HCT116 (cell line): ENCODE data around the gene WDR38. TPM values are rescaled to one million over a fixed set of nuclear protein-coding genes. Genes with fewer than 3 reads are reported as not detected.

ENCODE experiments used
- ATAC-seq: fragments of 200-7000 bp; cut with Tn5 transposase; 2 replicates; pipeline ENCODE4 v1.9.1; 2020; ENCODE audit warnings: mild to moderate bottlenecking, moderate library complexity
- BruUV-seq: library from RNA; stranded (reverse); fragments of 400-500 nt; replicated peaks from 2 replicates; lab custom pipeline; 2021; lab: Mats Ljungman, UMichigan
- CTCF ChIA-PET: fragments of 300-600 bp; sonication (Branson Sonifier 250); formaldehyde crosslinking; loops from one replicate; lab custom pipeline; 2021; ENCODE audit warnings: antibody characterized with exemption; lab: Charles Lee
- POLR2A ChIA-PET: fragments of 300-600, 350-600 bp; sonication (Branson Sonifier 250); formaldehyde crosslinking; loops from one replicate; lab custom pipeline; 2021; ENCODE audit warnings: antibody characterized with exemption; lab: Charles Lee
- RAD21 ChIA-PET, 2 experiments: fragments of 300-600 bp; sonication (Branson Sonifier 250); formaldehyde crosslinking; loops; one replicate each; lab custom pipeline; 2023; ENCODE audit warnings: low total read pairs in 2 of 2; ENCODE audit not compliant: uncharacterized antibody in 2 of 2, unreplicated experiment in 2 of 2, low non-redundant PET in 1 of 2; lab: Charles Lee
- DNase-seq: peaks from one replicate; pipeline ENCODE4 v3.0.0-alpha.2; 2010; ENCODE audit warnings: low read depth, low spot score
- H2AFZ ChIP-seq: fragments of 200-600 bp; shearing (Covaris generic), sonication (generic); 2 replicates; pipeline ENCODE4 v1.6.1; 2017; ENCODE audit warnings: low read depth, mixed run types, mixed read lengths, antibody characterized with exemption, low read length; ENCODE audit not compliant: poor library complexity, severe bottlenecking
- H3K27ac ChIP-seq: 2 replicates; pipeline ENCODE4 v1.5.1; 2012; ENCODE audit warnings: low read depth, low read length
- H3K27me3 ChIP-seq: fragments of 200-600 bp; sonication (generic); 2 replicates; pipeline ENCODE4 v1.6.1; 2016; ENCODE audit warnings: mixed run types, low read length, mixed read lengths; ENCODE audit not compliant: insufficient read depth
- H3K36me3 ChIP-seq, 2 experiments: fragments of 200-500 bp in 1 of 2; fragments of 200-600 bp in 1 of 2; sonication (Bioruptor generic) in 1 of 2; sonication (generic) in 1 of 2; 2 replicates each; pipeline versions ENCODE4 v1.5.1 to v1.6.1; 2014 to 2016; ENCODE audit warnings: low read length in 2 of 2, inconsistent platforms in 1 of 2, mixed read lengths in 1 of 2, mixed run types in 1 of 2; ENCODE audit not compliant: insufficient read depth in 2 of 2, control insufficient read depth in 1 of 2
- H3K4me1 ChIP-seq, 2 experiments: fragments of 200-600 bp in 1 of 2; sonication (generic) in 1 of 2; 2 replicates each; pipeline versions ENCODE4 v1.5.1 to v1.6.1; 2012 to 2017; ENCODE audit warnings: low read length in 2 of 2, inconsistent platforms in 1 of 2, mild to moderate bottlenecking in 1 of 2, mixed read lengths in 1 of 2, mixed run types in 1 of 2, moderate library complexity in 1 of 2; ENCODE audit not compliant: insufficient read depth in 2 of 2, control insufficient read depth in 1 of 2
- H3K4me2 ChIP-seq: fragments of 200-600 bp; sonication (generic); 2 replicates; pipeline ENCODE4 v1.6.1; 2017; ENCODE audit warnings: mixed run types, low read length, mixed read lengths
- H3K4me3 ChIP-seq, 2 experiments: fragments of 200-600 bp in 1 of 2; sonication (generic) in 1 of 2; replicated peaks in 1 of 2; 2 replicates each; pipeline ENCODE4 v1.5.1; 2011 to 2016; ENCODE audit warnings: low read length in 2 of 2, control low read depth in 1 of 2, low read depth in 1 of 2, mild to moderate bottlenecking in 1 of 2, mixed read lengths in 1 of 2, mixed run types in 1 of 2
- H3K79me2 ChIP-seq: fragments of 200-600 bp; sonication (generic); 2 replicates; pipeline ENCODE4 v1.6.1; 2017; ENCODE audit warnings: mild to moderate bottlenecking, mixed run types, low read length, moderate library complexity, mixed read lengths; ENCODE audit not compliant: insufficient read depth
- H3K9ac ChIP-seq: fragments of 200-600 bp; sonication (generic); 2 replicates; pipeline ENCODE4 v1.6.1; 2016; ENCODE audit warnings: low read length, mixed read lengths
- H3K9me2 ChIP-seq: fragments of 200-600 bp; sonication (generic), shearing (Covaris generic); 2 replicates; pipeline ENCODE4 v1.6.1; 2017; ENCODE audit warnings: mixed run types, mild to moderate bottlenecking, moderate library complexity; ENCODE audit not compliant: insufficient read depth
- H3K9me3 ChIP-seq, 2 experiments: fragments of 200-500 bp in 1 of 2; fragments of 200-600 bp in 1 of 2; sonication (Bioruptor generic) in 1 of 2; sonication (generic) in 1 of 2; 2 replicates each; pipeline ENCODE4 v1.6.1; 2014 to 2017; ENCODE audit warnings: low read length in 2 of 2, mixed read lengths in 2 of 2, inconsistent platforms in 1 of 2, low read depth in 1 of 2, mild to moderate bottlenecking in 1 of 2, mixed run types in 1 of 2, moderate library complexity in 1 of 2; ENCODE audit not compliant: control insufficient read depth in 1 of 2, insufficient read depth in 1 of 2
- H4K20me1 ChIP-seq: fragments of 200-600 bp; sonication (generic), shearing (Covaris generic); 2 replicates; pipeline ENCODE4 v1.6.1; 2017; ENCODE audit warnings: mixed run types, mild to moderate bottlenecking, moderate library complexity; ENCODE audit not compliant: insufficient read depth
- ATF3 ChIP-seq: IDR thresholded peaks from 2 replicates; pipeline ENCODE4 v1.6.1; 2012
- CBX3 ChIP-seq: IDR thresholded peaks from 2 replicates; pipeline ENCODE4 v1.6.1; 2012; ENCODE audit warnings: low read depth
- CEBPB ChIP-seq: IDR thresholded peaks from 2 replicates; pipeline ENCODE4 v1.6.1; 2012; ENCODE audit warnings: low read depth
- EGR1 ChIP-seq: IDR thresholded peaks from 2 replicates; pipeline ENCODE4 v1.6.1; 2012; ENCODE audit warnings: low read depth
- JUND ChIP-seq: IDR thresholded peaks from 2 replicates; pipeline ENCODE4 v1.6.1; 2012
- POLR2AphosphoS5 ChIP-seq: IDR thresholded peaks from 2 replicates; pipeline ENCODE4 v1.6.1; 2011; ENCODE audit warnings: mild to moderate bottlenecking, low read depth, low read length, moderate library complexity
- SIN3A ChIP-seq: IDR thresholded peaks from 2 replicates; pipeline ENCODE4 v1.6.1; 2012; ENCODE audit warnings: low read depth
- SP1 ChIP-seq: IDR thresholded peaks from 2 replicates; pipeline ENCODE4 v1.6.1; 2012; ENCODE audit warnings: low read depth
- YY1 ChIP-seq: IDR thresholded peaks from 2 replicates; pipeline ENCODE4 v1.6.1; 2011; ENCODE audit warnings: low read length, low read depth, moderate library complexity, mild to moderate bottlenecking; ENCODE audit not compliant: insufficient replicate concordance; ENCODE audit errors: extremely low read depth
- ZNF274 ChIP-seq: fragments of 200-500 bp; sonication (Bioruptor generic); IDR thresholded peaks from 2 replicates; pipeline ENCODE4 v1.6.1; 2014; ENCODE audit warnings: mild to moderate bottlenecking, low read depth, low read length, inconsistent platforms
- intact Hi-C: fragments of 100-400 bp; cut with micrococcal nuclease; formaldehyde crosslinking; loops from 2 replicates; pipeline ENCODE4 v1.10.0; 2022
- total RNA-seq: library from RNA; stranded (reverse); gene quantifications from one replicate; pipeline ENCODE4 v1.2.1, GENCODE V29; 2021; ENCODE audit not compliant: unreplicated experiment
- TF ChIP-seq, protein P1 (sequence below): IDR thresholded peaks from 2 replicates; pipeline ENCODE4 v1.6.1; 2011; ENCODE audit warnings: mild to moderate bottlenecking, low read length, moderate library complexity; ENCODE audit not compliant: insufficient replicate concordance; ENCODE audit errors: extremely low read depth
- TF ChIP-seq, protein P2 (sequence below), 3 experiments: fragments of 200-600 bp in 1 of 3; sonication (generic) in 1 of 3; IDR thresholded peaks in 2 of 3; conservative IDR thresholded peaks in 1 of 3; 2 replicates each; pipeline ENCODE4 v1.5.1; 2012 to 2017; ENCODE audit warnings: low read depth in 2 of 3, low read length in 2 of 3, antibody characterized with exemption in 1 of 3, borderline replicate concordance in 1 of 3, control low read depth in 1 of 3, mild to moderate bottlenecking in 1 of 3, mixed read lengths in 1 of 3, mixed run types in 1 of 3, moderate library complexity in 1 of 3; ENCODE audit not compliant: insufficient read depth in 1 of 3

Gene WDR38
- total RNA-seq, 1 experiment from 2014 or later, result not detected

DNA sequence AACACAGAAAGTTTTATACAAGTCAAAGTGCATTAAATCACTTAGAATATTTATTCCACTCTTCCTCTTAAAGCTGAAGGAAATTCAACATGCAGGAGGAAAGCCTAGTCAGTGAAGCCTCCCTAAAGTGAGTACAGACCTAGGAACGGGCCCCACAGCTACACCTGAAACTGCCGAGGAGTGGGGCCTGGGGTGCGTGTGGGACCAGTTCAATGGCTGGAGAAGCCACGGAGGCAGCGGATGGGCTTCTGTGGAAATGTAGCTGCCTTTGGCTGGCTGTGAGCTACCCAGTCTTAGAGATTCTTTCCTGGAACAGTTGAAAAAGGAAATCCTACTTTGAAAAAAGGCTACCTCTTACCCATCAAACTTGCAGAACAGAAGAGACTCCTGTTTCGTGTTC is 25.3 kb downstream of the WDR38 start:
- no peak for DNase-seq
- ChIA-PET RAD21 (no interaction called here), CTCF (no interaction called here), POLR2A (interaction anchor here (1.1 kb wide), 1 partner anchor 17 kb away, joined by 3 read pairs; the partner anchor contains the start of genes ARPC5L and RPL35)
- no peaks in the 10 kb centered on the region for H3K9me3 ChIP-seq
- H3K9ac ChIP-seq, result no peak overlapping the region
- H3K27me3 ChIP-seq, result no peaks in the 10 kb centered on the region
- peaks cover 0 to 2% of the 10 kb centered on the region in 2 experiments; a peak in 1 of 4 replicates for H3K4me1 ChIP-seq
- H3K79me2 ChIP-seq, result peaks cover 31% of the 10 kb centered on the region
- no peak overlapping the region for H3K27ac ChIP-seq
- H3K4me3 ChIP-seq, result no peak overlapping the region
- BruUV-seq, result no TSS peak
- intact Hi-C loops, result no loop called here
- H4K20me1 ChIP-seq, result peaks cover 16% of the 10 kb centered on the region
- no peak overlapping the region for H3K4me2 ChIP-seq
- no peak overlapping the region for H2AFZ ChIP-seq
- ATAC-seq, result no peak
- H3K36me3 ChIP-seq, result peaks cover 25 to 41% of the 10 kb centered on the region in 2 experiments; a peak in 3 of 4 replicates
- no peaks in the 10 kb centered on the region for H3K9me2 ChIP-seq
- TF ChIP-seq EGR1 (no peak), YY1 (no peak), JUND (no peak), SIN3A (no peak), CBX3 (no peak), POLR2AphosphoS5 (no peak), ATF3 (no peak), CEBPB (no peak), ZNF274 (no peak), SP1 (no peak)
- TF ChIP-seq, protein P1, sequence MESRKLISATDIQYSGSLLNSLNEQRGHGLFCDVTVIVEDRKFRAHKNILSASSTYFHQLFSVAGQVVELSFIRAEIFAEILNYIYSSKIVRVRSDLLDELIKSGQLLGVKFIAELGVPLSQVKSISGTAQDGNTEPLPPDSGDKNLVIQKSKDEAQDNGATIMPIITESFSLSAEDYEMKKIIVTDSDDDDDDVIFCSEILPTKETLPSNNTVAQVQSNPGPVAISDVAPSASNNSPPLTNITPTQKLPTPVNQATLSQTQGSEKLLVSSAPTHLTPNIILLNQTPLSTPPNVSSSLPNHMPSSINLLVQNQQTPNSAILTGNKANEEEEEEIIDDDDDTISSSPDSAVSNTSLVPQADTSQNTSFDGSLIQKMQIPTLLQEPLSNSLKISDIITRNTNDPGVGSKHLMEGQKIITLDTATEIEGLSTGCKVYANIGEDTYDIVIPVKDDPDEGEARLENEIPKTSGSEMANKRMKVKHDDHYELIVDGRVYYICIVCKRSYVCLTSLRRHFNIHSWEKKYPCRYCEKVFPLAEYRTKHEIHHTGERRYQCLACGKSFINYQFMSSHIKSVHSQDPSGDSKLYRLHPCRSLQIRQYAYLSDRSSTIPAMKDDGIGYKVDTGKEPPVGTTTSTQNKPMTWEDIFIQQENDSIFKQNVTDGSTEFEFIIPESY, result no peak
- TF ChIP-seq, protein P2, sequence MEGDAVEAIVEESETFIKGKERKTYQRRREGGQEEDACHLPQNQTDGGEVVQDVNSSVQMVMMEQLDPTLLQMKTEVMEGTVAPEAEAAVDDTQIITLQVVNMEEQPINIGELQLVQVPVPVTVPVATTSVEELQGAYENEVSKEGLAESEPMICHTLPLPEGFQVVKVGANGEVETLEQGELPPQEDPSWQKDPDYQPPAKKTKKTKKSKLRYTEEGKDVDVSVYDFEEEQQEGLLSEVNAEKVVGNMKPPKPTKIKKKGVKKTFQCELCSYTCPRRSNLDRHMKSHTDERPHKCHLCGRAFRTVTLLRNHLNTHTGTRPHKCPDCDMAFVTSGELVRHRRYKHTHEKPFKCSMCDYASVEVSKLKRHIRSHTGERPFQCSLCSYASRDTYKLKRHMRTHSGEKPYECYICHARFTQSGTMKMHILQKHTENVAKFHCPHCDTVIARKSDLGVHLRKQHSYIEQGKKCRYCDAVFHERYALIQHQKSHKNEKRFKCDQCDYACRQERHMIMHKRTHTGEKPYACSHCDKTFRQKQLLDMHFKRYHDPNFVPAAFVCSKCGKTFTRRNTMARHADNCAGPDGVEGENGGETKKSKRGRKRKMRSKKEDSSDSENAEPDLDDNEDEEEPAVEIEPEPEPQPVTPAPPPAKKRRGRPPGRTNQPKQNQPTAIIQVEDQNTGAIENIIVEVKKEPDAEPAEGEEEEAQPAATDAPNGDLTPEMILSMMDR (IDR thresholded peaks at IDR 0.05 in 2 of 3, conservative IDR thresholded peaks at IDR 0.05 in 1 of 3; ENCODE audit: borderline replicate concordance in 1 of 3, insufficient read depth in 1 of 3, low read depth in 2 of 3, low read length in 2 of 3), result no peak
